Measurements from ENCODE around the gene FOXD4.
"Not testable (repeated sequence)": the region's sequence is repeated elsewhere in the genome, so short reads cannot be mapped to it uniquely, and the experiment has no call there.

FOXD4 gene

GRCh38 chr9:93909-94308 lies 24.3 kb downstream of the FOXD4 start:
- DNase-seq (ENCODE audit: low read depth) = not testable (repeated sequence)

GRCh38 chr9:90851-91250 lies 27.4 kb downstream of the FOXD4 start:
- DNase-seq (ENCODE audit: low read depth) = not testable (repeated sequence)

- DNase-seq (ENCODE audit: low read depth) = not testable (repeated sequence)
Observed at GRCh38 chr9:88396-89037, 29.7 kb downstream of the FOXD4 start.

- not testable (repeated sequence) for DNase-seq (ENCODE audit: low read depth)
Observed at GRCh38 chr9:87860-88259, 30.4 kb downstream of the FOXD4 start.

- DNase-seq (ENCODE audit: low read depth) = not testable (repeated sequence)
Observed at GRCh38 chr9:87105-87504, 31.1 kb downstream of the FOXD4 start.

- DNase-seq (ENCODE audit: low read depth) = not testable (repeated sequence)
Observed at GRCh38 chr9:86697-87096, 31.5 kb downstream of the FOXD4 start.

- DNase-seq (ENCODE audit: low read depth) = not testable (repeated sequence)
Observed at GRCh38 chr9:82932-83689, 35.1 kb downstream of the FOXD4 start.

- DNase-seq (ENCODE audit: low read depth) = not testable (repeated sequence)
Observed at GRCh38 chr9:78333-78732, 39.9 kb downstream of the FOXD4 start.

GRCh38 chr9:76389-76788 lies 41.8 kb downstream of the FOXD4 start:
- not testable (repeated sequence) for DNase-seq (ENCODE audit: low read depth)

GRCh38 chr9:73900-74525 lies 44.2 kb downstream of the FOXD4 start:
- not testable (repeated sequence) for DNase-seq (ENCODE audit: low read depth)

- DNase-seq (ENCODE audit: low read depth) = not testable (repeated sequence)
Observed at GRCh38 chr9:73076-73899, 44.9 kb downstream of the FOXD4 start.

Data from stimulated activated CD8-positive, alpha-beta memory T cell treated with anti-CD3 and anti-CD28 coated beads, Interleukin-15, amount 100 ng/mL, for 1 hour (primary cell).